K562 (cell line): ENCODE measurements around the gene DDRGK1. TPM values are rescaled to one million over a fixed set of nuclear protein-coding genes. Genes with fewer than 3 reads are reported as not detected.
A peak's percentile ranks its signal among the peaks of the same experiment; 100 is the strongest.

ENCODE experiments used
- ATAC-seq: fragments of 200-7000 bp; cut with Tn5 transposase; 3 replicates; pipeline ENCODE4 v1.9.1; 2020; ENCODE audit warnings: moderate library complexity
- BruUV-seq: library from RNA; stranded (reverse); fragments of 400-500 nt; replicated peaks from 2 replicates; lab custom pipeline; 2021; lab: Mats Ljungman, UMichigan
- CTCF ChIA-PET: fragments of 300-600 bp; formaldehyde crosslinking; extraction: SDS; loops from one replicate; lab custom pipeline; 2021; ENCODE audit warnings: low intra/inter-chr PET ratio; lab: Yijun Ruan, JAX
- POLR2A ChIA-PET: fragments of 300-600, 350-650 bp; sonication (Branson Sonifier 250); formaldehyde crosslinking; extraction: SDS; loops from one replicate; lab custom pipeline; 2021; ENCODE audit warnings: antibody characterized with exemption, inconsistent platforms; lab: Yijun Ruan, JAX
- DNase-seq, 4 experiments: peaks; one replicate each; pipeline versions ENCODE4 v3.0.0 to v3.0.0-alpha.2; 2011 to 2018; ENCODE audit warnings: low spot score in 3 of 4, mixed read lengths in 3 of 4; ENCODE audit errors: extremely low read depth in 1 of 4
- FAIRE-seq: peaks from 2 replicates; lab custom pipeline; 2011; peaks lifted over from hg19 to GRCh38; lab: Jason Lieb, UNC
- H2AFZ ChIP-seq: 2 replicates; pipeline ENCODE4 v1.6.0; 2011; ENCODE audit warnings: low read depth, low read length, control low read depth, inconsistent platforms
- H3K27ac ChIP-seq: fragments of 200-600 bp; 3 replicates; pipeline ENCODE4 v1.8.0; 2011; ENCODE audit warnings: low read depth, mild to moderate bottlenecking, control low read depth, inconsistent platforms, low read length, moderate library complexity, mixed read lengths; ENCODE audit errors: extremely low read depth
- H3K27me3 ChIP-seq, 2 experiments: fragments of 300-600 bp in 1 of 2; 2 replicates in 1 of 2; 3 replicates in 1 of 2; pipeline versions ENCODE4 v1.6.0 to v1.8.0; 2011; ENCODE audit warnings: inconsistent platforms in 2 of 2, low read length in 2 of 2, mild to moderate bottlenecking in 1 of 2, mixed read lengths in 1 of 2, moderate library complexity in 1 of 2; ENCODE audit not compliant: control insufficient read depth in 2 of 2, insufficient read depth in 2 of 2
- H3K36me3 ChIP-seq: fragments of 300-600 bp; 3 replicates; pipeline ENCODE4 v1.8.0; 2011; ENCODE audit warnings: mild to moderate bottlenecking, low read length, inconsistent platforms; ENCODE audit not compliant: control insufficient read depth, insufficient read depth
- H3K4me1 ChIP-seq, 2 experiments: fragments of 200-600 bp in 1 of 2; replicated peaks in 1 of 2; 2 replicates in 1 of 2; 3 replicates in 1 of 2; pipeline versions ENCODE4 v1.5.1 to v1.8.0; 2011; ENCODE audit warnings: inconsistent platforms in 2 of 2, low read length in 2 of 2, mild to moderate bottlenecking in 1 of 2, mixed read lengths in 1 of 2, moderate library complexity in 1 of 2; ENCODE audit not compliant: control insufficient read depth in 2 of 2, insufficient read depth in 2 of 2
- H3K4me2 ChIP-seq: 2 replicates; pipeline ENCODE4 v1.6.1; 2011; ENCODE audit warnings: low read length, control low read depth, inconsistent platforms, mixed read lengths; ENCODE audit not compliant: insufficient read depth
- H3K4me3 ChIP-seq: fragments of 200-600 bp; sonication (generic), shearing (Covaris generic); 2 replicates; pipeline ENCODE4 v1.5.1; 2016; ENCODE audit warnings: control low read depth, inconsistent platforms
- H3K79me2 ChIP-seq: fragments of 200-600 bp; 3 replicates; pipeline ENCODE4 v1.8.0; 2011; ENCODE audit warnings: low read length, inconsistent platforms; ENCODE audit not compliant: control insufficient read depth, insufficient read depth
- H3K9ac ChIP-seq, 2 experiments: 2 replicates each; pipeline versions ENCODE4 v1.6.0 to v1.6.1; 2011; ENCODE audit warnings: low read depth in 2 of 2, low read length in 2 of 2, control low read depth in 1 of 2, inconsistent platforms in 1 of 2, mild to moderate bottlenecking in 1 of 2, mixed read lengths in 1 of 2; ENCODE audit not compliant: insufficient read depth in 1 of 2
- H3K9me1 ChIP-seq: one replicate; pipeline ENCODE4 v1.6.0; 2011; ENCODE audit warnings: inconsistent platforms, mild to moderate bottlenecking, low read length, moderate library complexity; ENCODE audit not compliant: control insufficient read depth, insufficient read depth
- H3K9me3 ChIP-seq: replicated peaks from 2 replicates; pipeline ENCODE4 v1.5.1; 2011; ENCODE audit warnings: low read depth, low read length, inconsistent platforms; ENCODE audit not compliant: control insufficient read depth, insufficient read depth
- H4K20me1 ChIP-seq: replicated peaks from 2 replicates; pipeline ENCODE4 v1.6.1; 2011; ENCODE audit warnings: low read length, inconsistent platforms, mixed read lengths; ENCODE audit not compliant: control insufficient read depth, insufficient read depth
- MCM7 ChIP-seq, 2 experiments: fragments of 450-650 bp; IDR thresholded peaks; 2 replicates each; pipeline ENCODE4 v1.6.1; 2016 to 2018
- NFIC ChIP-seq: fragments of 450-650 bp; IDR thresholded peaks from 2 replicates; pipeline ENCODE4 v1.6.1; 2017; ENCODE audit warnings: mild to moderate bottlenecking, inconsistent platforms
- SIX5 ChIP-seq, 2 experiments: IDR thresholded peaks; 2 replicates each; pipeline ENCODE4 v1.6.1; 2011; ENCODE audit warnings: low read length in 2 of 2, borderline replicate concordance in 1 of 2, low read depth in 1 of 2, mild to moderate bottlenecking in 1 of 2, moderate library complexity in 1 of 2; ENCODE audit not compliant: insufficient read depth in 1 of 2
- ZNF583 ChIP-seq: fragments of 250-450 bp; sonication (Bioruptor Pico); IDR thresholded peaks from 2 replicates; pipeline ENCODE4 v1.4.0; 2020
- WGBS: fragments of 100-300 bp; shearing (Covaris generic); methylation state at CpG from one replicate; pipeline ENCODE4 v1.1.6; 2016; ENCODE audit warnings: low coverage, mixed read lengths; ENCODE audit not compliant: insufficient coverage; ENCODE audit errors: missing lambda C conversion rate; 5-methylcytosine and 5-hydroxymethylcytosine counted together
- in situ Hi-C: fragments of 300-500 bp; cut with MboI; formaldehyde crosslinking; loops from 4 replicates; pipeline ENCODE4 v1.15.0; 2018; ENCODE audit warnings: inconsistent platforms, mixed read lengths
- intact Hi-C: fragments of 100-400 bp; cut with micrococcal nuclease; formaldehyde crosslinking; loops from 2 replicates; pipeline ENCODE4 v1.14.2; 2022
- polyA plus RNA-seq, 8 experiments: library from polyadenylated mRNA; depleted of rRNA in 4 of 8; stranded (reverse) in 5 of 8; unstranded in 3 of 8; fragments of >200 nt; fragmentation: Nextera tagmentation in 2 of 8; fragmentation: Illumina TruSeq in 1 of 8; extraction: Ambion mirVana in 2 of 8; extraction: Trizol in 1 of 8; gene quantifications; 2 replicates each; pipeline versions ENCODE4 v1.2.1 to v1.2.3, GENCODE V29; 2011 to 2014; ENCODE audit warnings: inconsistent platforms in 1 of 8, missing spikeins in 1 of 8
- total RNA-seq, 7 experiments: library from RNA; depleted of rRNA in 6 of 7; stranded (reverse); fragments of >200 nt in 6 of 7; fragmentation: Illumina TruSeq in 2 of 7; extraction: Trizol in 2 of 7; gene quantifications; 2 replicates each; pipeline versions ENCODE4 v1.2.1 to v1.2.3, GENCODE V29; 2011 to 2021; ENCODE audit warnings: low replicate concordance in 1 of 7

Gene DDRGK1
- total and polyA plus RNA-seq, 9 of the 15 experiments (the other 6 are each of a cell fraction or from before 2014, with no cell fraction given) = 2.3 to 54.4 (median 29.1) TPM

- Histone ChIP-seq H3K4me3 (no peak overlapping the region), H2AFZ (no peak overlapping the region), H3K9ac (no peak overlapping the region; a peak in 1 of 4 replicates), H3K27me3 (peaks cover 0 to 26% of the 10 kb centered on the region in 2 experiments; a peak in 3 of 5 replicates), H3K9me3 (no peaks in the 10 kb centered on the region), H3K79me2 (no peaks in the 10 kb centered on the region), H3K9me1 (no peaks in the 10 kb centered on the region), H4K20me1 (no peaks in the 10 kb centered on the region), H3K4me1 (peaks cover 0 to 28% of the 10 kb centered on the region in 2 experiments; a peak in 2 of 5 replicates), H3K36me3 (no peaks in the 10 kb centered on the region), H3K4me2 (no peak overlapping the region), H3K27ac (no peak overlapping the region)
- TF ChIP-seq SIX5 (IDR thresholded peaks at IDR 0.05; ENCODE audit: borderline replicate concordance in 1 of 2, insufficient read depth in 1 of 2, low read depth in 1 of 2, low read length in 2 of 2) (no peak), MCM7 (IDR thresholded peaks at IDR 0.05) (no peak), ZNF583 (CRISPR knock-in tag) (no peak), NFIC (peak; percentile 16; the same call in 1 of the 2 replicates)
- in situ Hi-C loops (no loop called here), intact Hi-C loops (no loop called here)
- ATAC-seq = no peak
- DNase-seq = no peak
- no peak for FAIRE-seq
- ChIA-PET POLR2A (interaction anchor here (0.6 to 1.9 kb wide), 3 partner anchors 10 to 24 kb away, joined by 3 to 5 read pairs (median 3); partner anchors contain the start of gene ITPA), CTCF (no interaction called here)
- no TSS peak for BruUV-seq
- 53% methylated on average over 6 of the region's 32 CpGs for WGBS
These were observed 28.9 kb upstream of the DDRGK1 start for GRCh38 chr20:3233131-3233990.
